IMR-90 (cell line): ENCODE results near the gene RET.

Experiments used
- BHLHE40 ChIP-seq: fragments of 150-350 bp; IDR thresholded peaks from 2 replicates; pipeline ENCODE4 v1.6.1; 2016; ENCODE audit warnings: mild to moderate bottlenecking, low read depth, low read length
- CEBPB ChIP-seq: IDR thresholded peaks from 2 replicates; pipeline ENCODE4 v1.6.1; 2012; ENCODE audit warnings: low read depth, low read length, improper control_type of control experiment
- CTCF ChIP-seq: conservative IDR thresholded peaks from 2 replicates; pipeline ENCODE4 v1.5.1; 2012; ENCODE audit warnings: mild to moderate bottlenecking, low read depth, low read length, improper control_type of control experiment
- FOS ChIP-seq: fragments of 150-350 bp; IDR thresholded peaks from 2 replicates; pipeline ENCODE4 v1.6.1; 2016; ENCODE audit warnings: low read depth, low read length
- MAFK ChIP-seq: IDR thresholded peaks from 2 replicates; pipeline ENCODE4 v1.6.1; 2012; ENCODE audit warnings: low read depth, low read length, improper control_type of control experiment
- MAZ ChIP-seq: IDR thresholded peaks from 2 replicates; pipeline ENCODE4 v1.6.1; 2012; ENCODE audit warnings: low read depth, mild to moderate bottlenecking, low read length, improper control_type of control experiment, moderate library complexity, borderline replicate concordance
- NFE2L2 ChIP-seq: fragments of 150-350 bp; IDR thresholded peaks from 2 replicates; pipeline ENCODE4 v1.6.1; 2016; ENCODE audit warnings: low read depth, mild to moderate bottlenecking, low read length
- POLR2A ChIP-seq: IDR thresholded peaks from 2 replicates; pipeline ENCODE4 v1.6.1; 2012; ENCODE audit warnings: mild to moderate bottlenecking, low read depth, low read length
- RAD21 ChIP-seq: IDR thresholded peaks from 2 replicates; pipeline ENCODE4 v1.6.1; 2012; ENCODE audit warnings: low read length, improper control_type of control experiment
- RFX5 ChIP-seq: IDR thresholded peaks from 2 replicates; pipeline ENCODE4 v1.8.0; 2012; ENCODE audit warnings: low read depth, mild to moderate bottlenecking, low read length, moderate library complexity
- SMC3 ChIP-seq: fragments of 150-350 bp; IDR thresholded peaks from 2 replicates; pipeline ENCODE4 v1.6.1; 2016; ENCODE audit warnings: low read depth, mild to moderate bottlenecking, antibody characterized with exemption, low read length, moderate library complexity
- TF ChIP-seq, protein P1 (sequence below): fragments of 150-350 bp; IDR thresholded peaks from 2 replicates; pipeline ENCODE4 v1.6.1; 2017; ENCODE audit warnings: mild to moderate bottlenecking, antibody characterized with exemption, low read length, low read depth

- TF ChIP-seq CTCF = no peak
- TF ChIP-seq, protein P1, sequence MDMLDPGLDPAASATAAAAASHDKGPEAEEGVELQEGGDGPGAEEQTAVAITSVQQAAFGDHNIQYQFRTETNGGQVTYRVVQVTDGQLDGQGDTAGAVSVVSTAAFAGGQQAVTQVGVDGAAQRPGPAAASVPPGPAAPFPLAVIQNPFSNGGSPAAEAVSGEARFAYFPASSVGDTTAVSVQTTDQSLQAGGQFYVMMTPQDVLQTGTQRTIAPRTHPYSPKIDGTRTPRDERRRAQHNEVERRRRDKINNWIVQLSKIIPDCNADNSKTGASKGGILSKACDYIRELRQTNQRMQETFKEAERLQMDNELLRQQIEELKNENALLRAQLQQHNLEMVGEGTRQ = no peak
- TF ChIP-seq POLR2A = no peak
- no peak for TF ChIP-seq CEBPB
- TF ChIP-seq MAFK = no peak
- TF ChIP-seq RFX5 = no peak
- no peak for TF ChIP-seq BHLHE40
- TF ChIP-seq SMC3 = no peak
- no peak for TF ChIP-seq NFE2L2
- TF ChIP-seq MAZ = no peak
- TF ChIP-seq FOS = no peak
- no peak for TF ChIP-seq RAD21
Observed at GRCh38 chr10:43160921-43161255, 84.0 kb downstream of the RET start.
